ENCODE results near the gene PEMT.
"Not testable (repeated sequence)": the region's sequence is repeated elsewhere in the genome, so short reads cannot be mapped to it uniquely, and the experiment has no call there.

PEMT gene

DNA sequence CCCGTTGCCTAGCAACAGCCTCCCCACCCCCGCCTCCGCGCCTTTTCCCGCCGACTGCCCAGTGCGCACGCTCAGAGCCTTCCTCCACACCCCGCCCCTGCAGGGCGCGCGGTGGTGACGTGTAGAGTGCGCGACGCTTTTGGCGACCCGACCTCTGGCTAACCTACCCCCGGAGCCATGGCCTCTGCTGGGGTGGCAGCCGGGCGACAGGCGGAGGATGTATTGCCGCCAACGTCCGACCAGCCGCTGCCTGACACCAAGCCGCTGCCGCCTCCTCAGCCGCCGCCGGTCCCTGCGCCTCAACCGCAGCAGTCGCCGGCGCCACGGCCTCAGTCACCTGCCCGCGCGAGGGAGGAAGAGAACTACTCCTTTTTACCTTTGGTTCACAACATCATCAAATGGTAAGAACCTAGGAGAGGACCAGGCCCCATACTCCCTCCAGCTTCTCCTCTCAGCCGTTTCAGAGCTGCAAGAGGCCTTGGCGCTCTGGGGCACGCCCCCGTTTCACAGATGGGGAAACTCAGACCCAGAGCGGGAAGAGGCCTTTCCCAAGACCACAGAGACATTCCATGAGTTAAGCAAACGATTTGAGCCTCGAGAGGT, 114.5 kb downstream of the PEMT start, which contains the start of gene MED9:
TSS of gene MED9 (plus strand) at position 136 of the 603 bp plus-strand sequence. CDS start at position 178, 42 bp downstream.
- peak; percentile 95 for DNase-seq

DNA sequence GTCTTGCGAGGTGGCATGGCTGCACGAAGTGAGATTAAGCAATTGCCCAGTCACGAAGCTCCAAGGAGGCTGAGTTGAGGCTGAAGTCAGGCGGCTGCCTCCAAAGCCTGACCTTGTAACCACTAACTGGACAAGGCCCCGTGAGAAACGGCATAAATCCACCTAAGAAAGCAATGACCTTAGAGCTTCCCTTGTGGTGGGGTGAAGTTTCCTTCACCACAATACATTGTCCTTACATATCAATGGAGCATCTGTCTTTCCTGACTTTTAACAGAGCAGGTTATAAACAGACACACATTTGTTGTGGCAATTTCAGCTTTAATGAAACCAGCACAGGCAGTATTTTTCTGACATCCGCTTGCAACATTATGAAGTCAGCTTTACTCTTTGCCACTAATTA, 117.2 kb downstream of the PEMT start:
- no peak for DNase-seq

DNA sequence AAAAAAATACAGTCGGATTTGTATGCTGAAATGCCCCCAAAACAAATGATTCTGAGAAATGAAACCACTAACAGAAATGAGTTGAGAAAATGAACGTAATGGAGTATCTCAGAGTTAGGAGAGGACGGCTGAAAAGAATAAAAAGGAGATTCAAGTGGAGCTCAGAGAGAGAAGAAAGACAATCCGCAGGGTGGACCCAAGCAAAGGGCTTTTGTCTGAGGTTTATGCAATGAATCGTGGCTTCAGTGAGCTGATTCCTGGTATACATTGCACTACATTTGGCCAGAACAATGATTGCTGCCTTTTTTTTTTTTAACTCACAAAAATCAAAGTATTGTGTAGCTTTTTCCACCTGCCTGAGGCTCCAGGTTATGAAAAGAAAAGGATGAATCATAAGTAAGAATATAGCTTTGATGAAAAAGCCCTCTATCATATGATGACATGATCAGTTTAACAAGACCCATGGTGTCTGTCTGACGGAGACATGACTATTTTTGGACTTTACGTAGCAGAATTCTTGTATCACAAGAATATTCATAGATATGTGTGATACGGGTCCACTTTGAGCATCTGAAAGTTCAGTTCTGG, 119.1 kb downstream of the PEMT start:
- no peak for DNase-seq

DNA sequence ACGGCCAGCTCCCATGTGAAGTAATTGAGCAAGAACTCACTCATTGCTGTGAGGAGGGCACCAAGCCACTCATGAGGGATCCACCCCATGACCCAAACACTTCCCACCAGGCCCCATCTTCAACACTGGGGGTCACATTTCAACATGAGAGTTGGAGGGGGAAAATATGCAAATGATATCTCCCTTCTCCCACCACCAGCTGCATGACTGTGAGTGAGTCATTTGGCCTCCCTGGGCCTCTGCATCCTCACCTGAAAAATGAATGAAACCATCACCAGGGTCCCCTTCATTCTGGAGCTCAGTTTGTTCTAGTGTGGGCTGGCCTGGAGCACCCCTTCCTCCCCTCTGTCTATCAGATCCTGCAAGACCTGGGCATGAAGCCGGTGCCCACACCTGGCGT, 121.5 kb downstream of the PEMT start:
- DNase-seq, result peak; percentile 32

DNA sequence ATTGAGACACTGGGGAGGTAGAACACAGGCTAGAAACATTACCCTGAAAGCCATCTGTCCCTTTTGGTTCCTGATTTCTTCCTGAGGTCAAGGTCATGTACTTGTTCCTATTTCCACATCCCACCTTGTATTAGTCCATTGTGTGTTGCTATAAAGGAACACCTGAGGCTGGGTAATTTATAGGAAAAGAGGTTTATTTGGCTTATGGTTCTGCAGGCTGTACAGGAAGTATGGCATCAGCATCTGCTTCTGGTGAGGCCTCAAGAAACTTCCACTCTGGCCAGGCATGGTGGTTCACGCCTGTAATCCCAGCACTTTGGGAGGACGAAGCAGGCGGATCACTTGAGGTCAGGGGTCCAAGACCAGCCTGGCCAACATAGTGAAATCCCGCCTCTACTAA, 122.2 kb downstream of the PEMT start:
- DNase-seq, result no peak

DNA sequence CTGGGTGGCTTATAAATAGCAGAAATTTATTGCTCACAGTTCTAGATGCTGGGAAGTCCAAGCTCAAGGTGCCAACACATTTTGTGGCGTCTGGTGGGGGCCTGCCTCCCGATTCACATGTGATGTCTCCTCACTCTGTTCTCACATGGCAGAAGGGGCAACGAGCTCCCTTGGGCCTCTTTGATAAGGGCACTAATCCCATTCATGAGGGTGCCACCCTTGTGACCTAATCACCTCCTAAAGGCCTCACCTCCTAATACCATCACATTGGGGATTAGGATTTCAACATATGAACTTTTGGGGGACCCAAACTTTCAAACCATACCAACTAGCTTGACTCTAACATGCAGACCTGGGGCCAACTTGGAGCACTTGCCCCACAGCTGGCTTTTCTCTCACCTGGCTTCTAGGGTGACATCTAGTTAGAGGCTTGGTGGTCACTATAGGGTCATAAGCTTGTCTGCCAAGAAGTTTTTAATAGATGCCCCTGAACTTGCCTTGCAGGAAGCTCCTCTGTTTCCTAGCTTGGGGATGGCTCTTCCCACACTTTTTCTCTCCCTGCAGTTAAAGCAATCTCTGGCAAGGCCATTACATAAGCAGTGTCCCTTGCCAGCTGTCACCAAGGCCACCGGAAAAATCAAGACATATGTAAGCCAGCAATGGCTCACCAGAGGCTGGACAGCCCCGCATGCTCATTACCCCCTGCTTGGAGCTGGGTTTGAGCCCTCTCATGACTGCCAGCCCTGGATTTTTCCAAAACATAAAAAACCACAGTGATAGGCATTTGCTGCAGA, 123.1 kb downstream of the PEMT start:
- DNase-seq, result no peak

DNA sequence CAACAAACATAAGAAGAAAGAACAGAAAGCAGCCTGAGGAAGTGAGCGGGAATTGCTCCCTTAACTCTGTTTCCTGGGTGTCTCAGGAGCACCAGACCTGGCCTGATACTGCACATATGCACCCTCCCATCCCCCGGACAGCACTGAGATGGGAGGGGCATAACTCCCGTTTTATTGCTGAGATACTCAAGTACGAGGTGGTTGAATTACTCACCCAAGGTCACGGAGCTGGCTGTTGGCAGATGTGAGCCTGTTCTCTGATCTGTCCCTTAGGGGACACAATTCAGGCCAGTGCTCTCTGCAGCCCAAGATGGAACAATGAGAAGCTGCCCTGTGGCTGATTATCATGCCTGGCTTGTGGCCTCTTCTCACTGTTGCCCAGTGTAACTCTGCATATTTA, 123.8 kb downstream of the PEMT start:
- no peak for DNase-seq

DNA sequence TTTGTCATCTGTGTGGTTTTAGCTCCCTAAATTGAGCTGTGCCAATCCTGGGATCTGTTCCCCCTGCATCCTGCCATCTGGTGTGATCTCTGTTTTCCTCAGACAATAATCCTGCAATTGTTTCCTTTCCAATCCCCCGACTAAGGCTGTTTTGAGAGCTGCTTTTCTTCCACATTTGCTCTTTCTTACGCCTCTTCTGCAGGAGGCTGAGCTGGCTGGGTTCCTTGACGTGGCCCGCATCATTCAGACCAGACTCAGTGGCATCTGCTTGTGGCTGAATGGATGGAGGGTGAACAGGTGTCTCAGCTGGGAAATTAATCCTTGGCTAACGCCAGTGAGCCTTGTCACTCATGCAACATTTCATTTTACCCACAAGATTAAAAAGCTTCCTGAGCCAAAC, 124.5 kb downstream of the PEMT start:
- DNase-seq, result peak; percentile 43

DNA sequence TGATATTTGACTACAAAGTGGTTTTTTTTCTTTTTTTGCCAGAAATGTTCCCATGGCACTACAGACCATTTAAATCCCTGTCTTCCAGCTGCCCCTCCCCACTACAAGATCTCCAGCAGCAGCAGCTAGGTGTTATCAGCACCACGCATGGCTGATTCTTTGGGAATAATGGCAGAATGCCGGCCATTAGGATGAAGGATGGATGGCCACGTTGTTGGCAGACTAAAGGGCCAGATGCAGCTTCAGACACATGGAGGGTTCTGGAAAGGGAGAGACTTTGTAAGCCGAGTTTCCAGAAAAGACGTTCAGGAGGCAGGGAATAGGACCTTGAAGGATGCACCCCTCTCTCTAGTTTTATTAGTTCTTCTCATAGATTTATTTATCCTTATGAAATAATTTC, 125.0 kb downstream of the PEMT start:
- DNase-seq, result no peak

DNA sequence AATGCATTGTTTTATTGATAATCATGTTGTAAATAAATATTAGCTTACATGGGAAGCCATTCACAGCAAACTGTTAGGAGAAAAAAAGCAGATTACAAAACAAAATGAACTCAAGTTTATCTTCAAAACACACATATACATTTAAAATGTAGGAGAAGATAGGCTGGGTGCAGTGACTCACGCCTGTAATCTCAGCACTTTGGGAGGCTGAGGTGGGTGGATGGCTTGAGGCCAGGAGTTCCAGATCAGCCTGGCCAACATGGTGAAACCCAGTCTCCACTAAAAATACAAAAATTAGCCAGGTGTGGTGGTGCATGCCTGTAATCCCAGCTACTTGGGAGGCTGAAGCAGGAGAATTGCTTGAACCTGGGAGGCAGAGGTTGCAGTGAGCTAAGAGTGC, 125.6 kb downstream of the PEMT start:
- DNase-seq, result not testable (repeated sequence)

DNA sequence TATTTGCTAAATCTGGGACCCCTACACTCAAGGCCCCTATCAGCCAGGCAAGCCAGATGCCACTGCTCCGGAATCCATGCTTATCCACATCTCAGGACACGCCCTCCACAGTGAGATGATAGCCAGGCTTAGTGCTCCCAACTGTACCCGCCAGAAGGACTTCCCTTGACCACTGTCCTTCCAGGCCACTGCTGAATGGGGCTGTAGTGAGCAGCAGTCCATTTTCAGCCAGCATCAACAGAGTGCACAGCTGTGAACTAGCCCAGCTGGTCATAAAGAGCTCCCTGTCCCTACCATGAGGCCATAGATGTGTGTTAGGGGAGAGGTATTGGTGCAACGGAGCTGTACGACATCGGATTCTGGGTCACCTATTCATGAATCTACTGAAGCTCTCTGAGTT, 127.7 kb downstream of the PEMT start:
- no peak for DNase-seq

DNA sequence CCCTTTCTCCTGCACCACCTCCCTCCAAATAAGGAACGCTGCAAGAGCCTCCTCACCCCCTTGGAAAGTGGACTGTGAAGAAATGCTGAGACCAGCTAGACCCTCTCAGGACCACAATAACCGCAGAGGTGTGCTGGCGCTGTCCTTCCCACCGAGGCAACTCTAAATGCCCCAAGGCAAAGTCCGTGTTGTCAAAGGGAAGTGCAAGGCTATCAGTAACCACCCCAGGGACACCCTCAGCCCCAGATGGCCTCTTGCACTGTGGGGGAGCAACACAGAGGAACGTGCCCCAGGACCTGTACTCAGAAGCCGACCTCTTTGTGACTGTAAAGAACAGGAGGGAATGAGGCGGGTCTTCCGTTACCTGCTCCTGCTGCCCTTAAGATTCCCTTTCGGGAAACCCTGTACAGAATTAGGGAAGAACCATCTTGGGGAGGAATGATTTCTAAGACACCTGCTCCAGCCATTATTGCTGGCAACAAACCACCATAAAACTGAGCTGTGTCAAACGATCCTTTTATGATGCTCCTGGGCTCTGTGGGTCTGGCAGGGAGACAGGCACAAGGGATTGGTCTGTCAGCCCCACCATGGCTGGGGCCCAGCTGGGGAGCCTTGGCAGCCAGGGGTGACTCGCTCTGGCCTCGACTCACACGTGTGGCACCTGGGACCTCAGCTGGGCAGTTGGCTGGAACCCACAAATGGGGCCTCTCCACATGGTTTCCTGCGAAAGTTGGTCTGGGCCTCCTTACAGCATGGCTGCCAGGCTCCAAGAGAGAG, 129.3 kb downstream of the PEMT start:
- no peak for DNase-seq

DNA sequence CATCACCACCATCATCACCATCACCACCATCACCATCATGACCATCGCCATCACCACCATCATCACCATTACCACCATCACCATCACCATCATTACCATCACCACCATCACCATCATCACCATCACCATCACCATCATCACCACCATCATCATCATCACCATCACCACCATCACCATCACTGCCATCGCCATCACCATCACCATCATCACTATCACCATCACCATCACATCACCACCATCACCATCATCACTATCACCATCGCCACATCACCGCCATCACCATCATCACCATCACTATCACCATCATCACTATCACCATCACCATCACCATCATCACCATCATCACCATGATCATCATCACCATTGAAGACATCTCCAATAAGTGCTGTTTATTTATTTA, 131.5 kb downstream of the PEMT start:
- DNase-seq, result no peak

DNA sequence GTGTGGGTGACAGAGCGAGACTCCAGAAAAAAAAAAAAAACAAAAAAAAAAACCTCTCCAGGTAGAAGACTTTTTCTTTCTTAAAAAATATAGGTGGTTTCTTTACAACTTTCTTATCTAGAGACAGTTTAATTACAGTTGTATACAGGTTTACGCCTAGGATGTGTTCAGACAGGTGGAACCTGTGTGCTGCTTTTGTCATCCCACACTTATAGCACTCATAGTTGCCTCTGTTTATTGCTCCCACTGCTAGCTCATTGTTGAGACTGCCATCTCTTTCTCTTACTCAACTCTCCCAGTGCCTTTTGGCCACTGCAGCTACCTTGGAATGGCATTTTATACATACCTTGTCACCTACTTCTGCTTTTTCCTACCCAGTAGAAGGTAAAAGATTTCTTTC, 133.8 kb downstream of the PEMT start:
- DNase-seq, result no peak

DNA sequence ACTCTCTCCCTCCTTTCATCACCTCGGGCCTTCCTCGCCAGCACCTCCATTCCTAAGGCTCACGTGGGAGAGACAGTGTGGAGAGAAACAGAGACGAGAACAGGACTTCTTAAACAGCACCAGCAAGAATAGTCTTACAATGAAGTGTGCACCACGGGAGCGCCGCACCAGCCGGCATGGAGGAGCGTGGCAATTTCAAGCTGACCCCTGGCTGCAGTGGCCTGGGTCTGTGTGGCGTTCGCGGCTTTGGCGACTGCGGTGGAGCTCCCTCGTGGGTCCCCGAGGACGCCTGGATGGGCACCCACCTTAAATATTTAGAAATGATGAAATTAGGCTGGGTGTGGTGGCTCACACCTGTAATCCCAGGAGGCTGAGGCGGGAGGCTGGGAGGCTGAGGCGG, 135.3 kb downstream of the PEMT start:
- DNase-seq, result no peak
